ENCODE data around the gene SREBF1. TPM values are rescaled to one million over a fixed set of nuclear protein-coding genes. Genes with fewer than 3 reads are reported as not detected.

SREBF1 gene
- total and polyA plus RNA-seq, 2 of the 8 experiments (the other 6 are each of a cell fraction or from before 2014, with no cell fraction given): 28.6 to 70.8 TPM

DNA sequence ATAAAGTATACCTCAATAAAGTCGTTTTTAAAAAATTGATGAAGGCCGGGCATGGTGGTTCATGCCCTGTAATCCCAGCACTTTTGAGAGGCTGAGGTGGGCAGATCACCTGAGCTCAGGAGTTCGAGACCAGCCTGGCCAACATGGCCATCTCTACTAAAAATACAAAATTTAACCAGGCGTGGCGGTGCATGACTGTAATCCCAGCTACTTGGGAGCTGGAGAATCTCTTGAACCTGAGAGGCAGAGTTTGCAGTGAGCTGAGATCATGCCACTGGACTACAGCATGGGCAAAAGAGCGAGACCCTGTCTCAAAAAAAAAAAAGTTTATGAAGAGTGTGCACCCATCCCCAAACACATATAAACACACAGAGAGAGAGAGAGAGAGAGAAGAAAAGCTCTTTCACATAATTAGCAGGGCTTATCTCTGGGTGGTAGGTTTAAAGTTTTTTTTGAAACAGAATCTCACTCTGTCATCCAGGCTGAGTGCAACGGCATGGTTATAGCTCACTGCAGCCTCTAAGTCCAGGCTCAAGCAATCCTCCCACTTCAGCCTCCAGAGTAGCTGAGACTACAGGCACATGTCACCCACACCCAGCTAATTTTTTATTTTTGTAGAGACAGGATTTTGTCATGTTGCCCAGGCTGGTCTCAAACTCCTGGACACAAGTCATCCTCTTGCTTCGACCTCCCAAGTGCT lies 3.0 kb downstream of the SREBF1 start:
- H3K9ac ChIP-seq (replicated peaks in 1 of 4; ENCODE audit: extremely low read depth in 1 of 4, low read depth in 3 of 4, low read length in 3 of 4): no peak overlapping the region
- H3K56ac ChIP-seq (replicated peaks; ENCODE audit: insufficient read length, low read depth, low read length): no peak overlapping the region
- ChIA-PET POLR2A (ENCODE audit: partially characterized antibody) (interaction anchor here (0.6 to 18.4 kb wide), 6 partner anchors 8 to 85 kb away, joined by 3 to 532 read pairs (median 4); no protein-coding TSS in a partner anchor), CTCF (ENCODE audit: partially characterized antibody) (interaction anchor here (0.6 to 6.6 kb wide), 12 partner anchors 12 to 141 kb away, joined by 3 to 66 read pairs (median 4); no protein-coding TSS in a partner anchor)
- no peak overlapping the region for H3K18ac ChIP-seq (ENCODE audit: extremely low read depth, low read length)
- H4K91ac ChIP-seq (replicated peaks; ENCODE audit: insufficient read length, low read length): no peak overlapping the region
- no peak for FAIRE-seq
- H4K20me1 ChIP-seq (replicated peaks in 1 of 2; ENCODE audit: control insufficient read depth in 1 of 2, insufficient read depth in 2 of 2, low read length in 2 of 2): peaks cover 33 to 40% of the 10 kb centered on the region in 2 experiments
- DNase-seq (ENCODE audit: low read depth in 1 of 2, low spot score in 2 of 2): no peak
- no peaks in the 10 kb centered on the region for H3K27me3 ChIP-seq (replicated peaks in 1 of 4; ENCODE audit: control insufficient read depth in 3 of 4, extremely low read depth in 1 of 4, insufficient read depth in 3 of 4, low read length in 3 of 4)
- peaks cover 12 to 28% (median 25%) of the 10 kb centered on the region in 4 experiments for H3K4me1 ChIP-seq (replicated peaks in 1 of 4; ENCODE audit: control insufficient read depth in 3 of 4, insufficient read depth in 4 of 4, low read length in 3 of 4)
- H3K79me1 ChIP-seq (ENCODE audit: low read depth, low read length): peaks cover 29% of the 10 kb centered on the region
- no peaks in the 10 kb centered on the region for H3K9me3 ChIP-seq (ENCODE audit: insufficient read depth in 2 of 2, low read depth in 1 of 2, low read length in 1 of 2)
- no peak overlapping the region for H2BK20ac ChIP-seq (ENCODE audit: low read length)
- H4K8ac ChIP-seq (ENCODE audit: extremely low read depth, insufficient read depth, low read length): no peak overlapping the region
- TF ChIP-seq, protein P1, sequence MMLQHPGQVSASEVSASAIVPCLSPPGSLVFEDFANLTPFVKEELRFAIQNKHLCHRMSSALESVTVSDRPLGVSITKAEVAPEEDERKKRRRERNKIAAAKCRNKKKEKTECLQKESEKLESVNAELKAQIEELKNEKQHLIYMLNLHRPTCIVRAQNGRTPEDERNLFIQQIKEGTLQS (IDR thresholded peaks at IDR 0.05; ENCODE audit: insufficient read depth, low read depth, low read length): no peak
- no peak for TF ChIP-seq TBP (IDR thresholded peaks at IDR 0.05; ENCODE audit: low read depth, low read length)
- no peak for TF ChIP-seq NRF1 (IDR thresholded peaks at IDR 0.05; ENCODE audit: low read depth, low read length)
- no peak for TF ChIP-seq NANOG (IDR thresholded peaks at IDR 0.05; ENCODE audit: insufficient read depth, low read depth, low read length, poor library complexity, severe bottlenecking)
- TF ChIP-seq CREB1 (IDR thresholded peaks at IDR 0.05): no peak
- no peak for TF ChIP-seq BRCA1 (IDR thresholded peaks at IDR 0.05; ENCODE audit: low read depth, low read length)
- no peak for TF ChIP-seq TAF7 (optimal IDR thresholded peaks at IDR 0.05; ENCODE audit: borderline replicate concordance, low read depth, low read length)
- no peak for TF ChIP-seq RFX5 (IDR thresholded peaks at IDR 0.05; ENCODE audit: borderline replicate concordance, low read depth, low read length)
- TF ChIP-seq SIRT6 (IDR thresholded peaks at IDR 0.05; ENCODE audit: low read length): no peak
- no peak for TF ChIP-seq SRF (IDR thresholded peaks at IDR 0.05; ENCODE audit: low read depth, low read length)
- no peak for TF ChIP-seq SP1 (IDR thresholded peaks at IDR 0.05; ENCODE audit: low read depth, low read length)
- no peak for TF ChIP-seq TEAD4 (IDR thresholded peaks at IDR 0.05; ENCODE audit: low read depth, low read length)
- no peak for TF ChIP-seq EGR1 (IDR thresholded peaks at IDR 0.05; ENCODE audit: borderline replicate concordance, low read depth, low read length)
- no peak overlapping the region for H3K4me3 ChIP-seq (ENCODE audit: extremely low read depth in 1 of 4, insufficient read depth in 2 of 4, low read depth in 3 of 4, low read length in 4 of 4)
- no peak overlapping the region for H2BK5ac ChIP-seq (ENCODE audit: low read depth, low read length)
- no peak overlapping the region for H3K4ac ChIP-seq (replicated peaks; ENCODE audit: insufficient read length, low read depth, low read length)
- no peak overlapping the region for H2BK15ac ChIP-seq (ENCODE audit: low read length)
- no peak overlapping the region for H4K5ac ChIP-seq (ENCODE audit: insufficient read length, low read depth, low read length)
- no peak overlapping the region for H2BK120ac ChIP-seq (replicated peaks; ENCODE audit: low read depth, low read length)
- no peak overlapping the region for H2AK5ac ChIP-seq (ENCODE audit: low read depth, low read length)
- 94% methylated on average over 8 of the region's 8 CpGs; no CpG with 5 or more reads in 1 of the 2 experiments for WGBS, 2 experiments (ENCODE audit: extremely low coverage in 1 of 2, insufficient coverage in 1 of 2, insufficient read length in 1 of 2, insufficient replicate concordance in 2 of 2, low coverage in 1 of 2, low lambda C conversion rate in 2 of 2, missing lambda C conversion rate in 1 of 2)
- H3K14ac ChIP-seq (ENCODE audit: insufficient read length): no peak overlapping the region
- no peak overlapping the region for H3K4me2 ChIP-seq (ENCODE audit: insufficient read depth in 1 of 2, low read depth in 2 of 2, low read length in 2 of 2)
- H3K79me2 ChIP-seq (ENCODE audit: control insufficient read depth in 1 of 2, insufficient read depth in 2 of 2, low read length in 2 of 2): peaks cover 42 to 66% of the 10 kb centered on the region in 2 experiments
- H3K23me2 ChIP-seq (ENCODE audit: low read depth, low read length): peaks cover 5% of the 10 kb centered on the region; the same call in 1 of the 2 replicates
- peaks cover 0 to 13% (median 2%) of the 10 kb centered on the region in 4 experiments; a peak in 5 of 8 replicates for H3K36me3 ChIP-seq (ENCODE audit: control insufficient read depth in 2 of 4, insufficient read depth in 4 of 4, low read length in 3 of 4)
- no peak overlapping the region for H3K23ac ChIP-seq (ENCODE audit: insufficient read length)
- no peak overlapping the region for H2BK12ac ChIP-seq (ENCODE audit: low read depth, low read length)
- no peak overlapping the region for H3K27ac ChIP-seq (ENCODE audit: low read depth, low read length)
- H2AFZ ChIP-seq (ENCODE audit: low read length): no peak overlapping the region
